K562 (cell line): ENCODE measurements around the gene HOXA11. TPM values are rescaled to one million over a fixed set of nuclear protein-coding genes. Genes with fewer than 3 reads are reported as not detected.

Experiments used
- ATAC-seq: fragments of 200-7000 bp; cut with Tn5 transposase; 3 replicates; pipeline ENCODE4 v1.9.1; 2020; ENCODE audit warnings: moderate library complexity
- BruUV-seq: library from RNA; stranded (reverse); fragments of 400-500 nt; replicated peaks from 2 replicates; lab custom pipeline; 2021; lab: Mats Ljungman, UMichigan
- CTCF ChIA-PET: fragments of 300-600 bp; formaldehyde crosslinking; extraction: SDS; loops from one replicate; lab custom pipeline; 2021; ENCODE audit warnings: low intra/inter-chr PET ratio; lab: Yijun Ruan, JAX
- POLR2A ChIA-PET: fragments of 300-600, 350-650 bp; sonication (Branson Sonifier 250); formaldehyde crosslinking; extraction: SDS; loops from one replicate; lab custom pipeline; 2021; ENCODE audit warnings: antibody characterized with exemption, inconsistent platforms; lab: Yijun Ruan, JAX
- DNase-seq, 4 experiments: peaks; one replicate each; pipeline versions ENCODE4 v3.0.0 to v3.0.0-alpha.2; 2011 to 2018; ENCODE audit warnings: low spot score in 3 of 4, mixed read lengths in 3 of 4; ENCODE audit errors: extremely low read depth in 1 of 4
- FAIRE-seq: peaks from 2 replicates; lab custom pipeline; 2011; peaks lifted over from hg19 to GRCh38; lab: Jason Lieb, UNC
- H2AFZ ChIP-seq: 2 replicates; pipeline ENCODE4 v1.6.0; 2011; ENCODE audit warnings: low read depth, low read length, control low read depth, inconsistent platforms
- H3K27ac ChIP-seq: fragments of 200-600 bp; 3 replicates; pipeline ENCODE4 v1.8.0; 2011; ENCODE audit warnings: low read depth, mild to moderate bottlenecking, control low read depth, inconsistent platforms, low read length, moderate library complexity, mixed read lengths; ENCODE audit errors: extremely low read depth
- H3K27me3 ChIP-seq, 2 experiments: fragments of 300-600 bp in 1 of 2; 2 replicates in 1 of 2; 3 replicates in 1 of 2; pipeline versions ENCODE4 v1.6.0 to v1.8.0; 2011; ENCODE audit warnings: inconsistent platforms in 2 of 2, low read length in 2 of 2, mild to moderate bottlenecking in 1 of 2, mixed read lengths in 1 of 2, moderate library complexity in 1 of 2; ENCODE audit not compliant: control insufficient read depth in 2 of 2, insufficient read depth in 2 of 2
- H3K36me3 ChIP-seq: fragments of 300-600 bp; 3 replicates; pipeline ENCODE4 v1.8.0; 2011; ENCODE audit warnings: mild to moderate bottlenecking, low read length, inconsistent platforms; ENCODE audit not compliant: control insufficient read depth, insufficient read depth
- H3K4me1 ChIP-seq, 2 experiments: fragments of 200-600 bp in 1 of 2; replicated peaks in 1 of 2; 2 replicates in 1 of 2; 3 replicates in 1 of 2; pipeline versions ENCODE4 v1.5.1 to v1.8.0; 2011; ENCODE audit warnings: inconsistent platforms in 2 of 2, low read length in 2 of 2, mild to moderate bottlenecking in 1 of 2, mixed read lengths in 1 of 2, moderate library complexity in 1 of 2; ENCODE audit not compliant: control insufficient read depth in 2 of 2, insufficient read depth in 2 of 2
- H3K4me2 ChIP-seq: 2 replicates; pipeline ENCODE4 v1.6.1; 2011; ENCODE audit warnings: low read length, control low read depth, inconsistent platforms, mixed read lengths; ENCODE audit not compliant: insufficient read depth
- H3K4me3 ChIP-seq: fragments of 200-600 bp; sonication (generic), shearing (Covaris generic); 2 replicates; pipeline ENCODE4 v1.5.1; 2016; ENCODE audit warnings: control low read depth, inconsistent platforms
- H3K79me2 ChIP-seq: fragments of 200-600 bp; 3 replicates; pipeline ENCODE4 v1.8.0; 2011; ENCODE audit warnings: low read length, inconsistent platforms; ENCODE audit not compliant: control insufficient read depth, insufficient read depth
- H3K9ac ChIP-seq, 2 experiments: 2 replicates each; pipeline versions ENCODE4 v1.6.0 to v1.6.1; 2011; ENCODE audit warnings: low read depth in 2 of 2, low read length in 2 of 2, control low read depth in 1 of 2, inconsistent platforms in 1 of 2, mild to moderate bottlenecking in 1 of 2, mixed read lengths in 1 of 2; ENCODE audit not compliant: insufficient read depth in 1 of 2
- H3K9me1 ChIP-seq: one replicate; pipeline ENCODE4 v1.6.0; 2011; ENCODE audit warnings: inconsistent platforms, mild to moderate bottlenecking, low read length, moderate library complexity; ENCODE audit not compliant: control insufficient read depth, insufficient read depth
- H3K9me3 ChIP-seq: replicated peaks from 2 replicates; pipeline ENCODE4 v1.5.1; 2011; ENCODE audit warnings: low read depth, low read length, inconsistent platforms; ENCODE audit not compliant: control insufficient read depth, insufficient read depth
- H4K20me1 ChIP-seq: replicated peaks from 2 replicates; pipeline ENCODE4 v1.6.1; 2011; ENCODE audit warnings: low read length, inconsistent platforms, mixed read lengths; ENCODE audit not compliant: control insufficient read depth, insufficient read depth
- YBX1 ChIP-seq: fragments of 450-650 bp; IDR thresholded peaks from 2 replicates; pipeline ENCODE4 v1.7.1; 2016; ENCODE audit warnings: mild to moderate bottlenecking
- ZNF445 ChIP-seq: fragments of 250-450 bp; sonication (Bioruptor Pico); IDR thresholded peaks from 2 replicates; pipeline ENCODE4 v1.4.0; 2020; ENCODE audit warnings: low read depth, mild to moderate bottlenecking, moderate library complexity
- WGBS: fragments of 100-300 bp; shearing (Covaris generic); methylation state at CpG from one replicate; pipeline ENCODE4 v1.1.6; 2016; ENCODE audit warnings: low coverage, mixed read lengths; ENCODE audit not compliant: insufficient coverage; ENCODE audit errors: missing lambda C conversion rate; 5-methylcytosine and 5-hydroxymethylcytosine counted together
- in situ Hi-C: fragments of 300-500 bp; cut with MboI; formaldehyde crosslinking; loops from 4 replicates; pipeline ENCODE4 v1.15.0; 2018; ENCODE audit warnings: inconsistent platforms, mixed read lengths
- intact Hi-C: fragments of 100-400 bp; cut with micrococcal nuclease; formaldehyde crosslinking; loops from 2 replicates; pipeline ENCODE4 v1.14.2; 2022
- polyA plus RNA-seq, 8 experiments: library from polyadenylated mRNA; depleted of rRNA in 4 of 8; stranded (reverse) in 5 of 8; unstranded in 3 of 8; fragments of >200 nt; fragmentation: Nextera tagmentation in 2 of 8; fragmentation: Illumina TruSeq in 1 of 8; extraction: Ambion mirVana in 2 of 8; extraction: Trizol in 1 of 8; gene quantifications; 2 replicates each; pipeline versions ENCODE4 v1.2.1 to v1.2.3, GENCODE V29; 2011 to 2014; ENCODE audit warnings: inconsistent platforms in 1 of 8, missing spikeins in 1 of 8
- total RNA-seq, 7 experiments: library from RNA; depleted of rRNA in 6 of 7; stranded (reverse); fragments of >200 nt in 6 of 7; fragmentation: Illumina TruSeq in 2 of 7; extraction: Trizol in 2 of 7; gene quantifications; 2 replicates each; pipeline versions ENCODE4 v1.2.1 to v1.2.3, GENCODE V29; 2011 to 2021; ENCODE audit warnings: low replicate concordance in 1 of 7
- TF ChIP-seq, protein P1 (sequence below): fragments of 250-450 bp; sonication (Bioruptor Pico); IDR thresholded peaks from 2 replicates; pipeline ENCODE4 v1.5.0; 2022; ENCODE audit warnings: mild to moderate bottlenecking
- TF ChIP-seq, protein P2 (sequence below): fragments of 450-650 bp; IDR thresholded peaks from 2 replicates; pipeline ENCODE4 v1.6.1; 2016; ENCODE audit warnings: low read depth
- TF ChIP-seq, protein P3 (sequence below): fragments of 250-450 bp; sonication (Bioruptor Pico); IDR thresholded peaks from 2 replicates; pipeline ENCODE4 v1.9.0; 2021; ENCODE audit warnings: mild to moderate bottlenecking, inconsistent platforms

Gene HOXA11
- total and polyA plus RNA-seq, 9 of the 15 experiments (the other 6 are each of a cell fraction or from before 2014, with no cell fraction given) = not detected

GRCh38 chr7:27182861-27183681 lies 2.0 kb downstream of the HOXA11 start:
- H3K27me3 ChIP-seq = peaks cover 44 to 72% of the 10 kb centered on the region in 2 experiments
- CTCF ChIA-PET = no interaction called here
- H3K4me1 ChIP-seq = peaks cover 0 to 28% of the 10 kb centered on the region in 2 experiments; a peak in 2 of 5 replicates
- H3K79me2 ChIP-seq = no peaks in the 10 kb centered on the region
- POLR2A ChIA-PET = no interaction called here
- no peaks in the 10 kb centered on the region for H3K9me1 ChIP-seq
- ATAC-seq = no peak
- no peak overlapping the region for H3K4me2 ChIP-seq
- H3K4me3 ChIP-seq = no peak overlapping the region
- in situ Hi-C loops = no loop called here
- no peaks in the 10 kb centered on the region; the same call in 1 of the 2 replicates for H3K9me3 ChIP-seq
- no peak overlapping the region for H3K27ac ChIP-seq
- H4K20me1 ChIP-seq = no peaks in the 10 kb centered on the region
- no peak overlapping the region for H2AFZ ChIP-seq
- FAIRE-seq = no peak
- BruUV-seq = no TSS peak
- intact Hi-C loops = no loop called here
- WGBS = 21% methylated on average over 32 of the region's 39 CpGs
- no peak overlapping the region for H3K9ac ChIP-seq
- DNase-seq = no peak
- no peaks in the 10 kb centered on the region for H3K36me3 ChIP-seq
- no peak for TF ChIP-seq YBX1
- TF ChIP-seq, protein P1, sequence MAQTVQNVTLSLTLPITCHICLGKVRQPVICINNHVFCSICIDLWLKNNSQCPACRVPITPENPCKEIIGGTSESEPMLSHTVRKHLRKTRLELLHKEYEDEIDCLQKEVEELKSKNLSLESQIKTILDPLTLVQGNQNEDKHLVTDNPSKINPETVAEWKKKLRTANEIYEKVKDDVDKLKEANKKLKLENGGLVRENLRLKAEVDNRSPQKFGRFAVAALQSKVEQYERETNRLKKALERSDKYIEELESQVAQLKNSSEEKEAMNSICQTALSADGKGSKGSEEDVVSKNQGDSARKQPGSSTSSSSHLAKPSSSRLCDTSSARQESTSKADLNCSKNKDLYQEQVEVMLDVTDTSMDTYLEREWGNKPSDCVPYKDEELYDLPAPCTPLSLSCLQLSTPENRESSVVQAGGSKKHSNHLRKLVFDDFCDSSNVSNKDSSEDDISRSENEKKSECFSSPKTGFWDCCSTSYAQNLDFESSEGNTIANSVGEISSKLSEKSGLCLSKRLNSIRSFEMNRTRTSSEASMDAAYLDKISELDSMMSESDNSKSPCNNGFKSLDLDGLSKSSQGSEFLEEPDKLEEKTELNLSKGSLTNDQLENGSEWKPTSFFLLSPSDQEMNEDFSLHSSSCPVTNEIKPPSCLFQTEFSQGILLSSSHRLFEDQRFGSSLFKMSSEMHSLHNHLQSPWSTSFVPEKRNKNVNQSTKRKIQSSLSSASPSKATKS (CRISPR knock-in tag) = no peak
- TF ChIP-seq, protein P2, sequence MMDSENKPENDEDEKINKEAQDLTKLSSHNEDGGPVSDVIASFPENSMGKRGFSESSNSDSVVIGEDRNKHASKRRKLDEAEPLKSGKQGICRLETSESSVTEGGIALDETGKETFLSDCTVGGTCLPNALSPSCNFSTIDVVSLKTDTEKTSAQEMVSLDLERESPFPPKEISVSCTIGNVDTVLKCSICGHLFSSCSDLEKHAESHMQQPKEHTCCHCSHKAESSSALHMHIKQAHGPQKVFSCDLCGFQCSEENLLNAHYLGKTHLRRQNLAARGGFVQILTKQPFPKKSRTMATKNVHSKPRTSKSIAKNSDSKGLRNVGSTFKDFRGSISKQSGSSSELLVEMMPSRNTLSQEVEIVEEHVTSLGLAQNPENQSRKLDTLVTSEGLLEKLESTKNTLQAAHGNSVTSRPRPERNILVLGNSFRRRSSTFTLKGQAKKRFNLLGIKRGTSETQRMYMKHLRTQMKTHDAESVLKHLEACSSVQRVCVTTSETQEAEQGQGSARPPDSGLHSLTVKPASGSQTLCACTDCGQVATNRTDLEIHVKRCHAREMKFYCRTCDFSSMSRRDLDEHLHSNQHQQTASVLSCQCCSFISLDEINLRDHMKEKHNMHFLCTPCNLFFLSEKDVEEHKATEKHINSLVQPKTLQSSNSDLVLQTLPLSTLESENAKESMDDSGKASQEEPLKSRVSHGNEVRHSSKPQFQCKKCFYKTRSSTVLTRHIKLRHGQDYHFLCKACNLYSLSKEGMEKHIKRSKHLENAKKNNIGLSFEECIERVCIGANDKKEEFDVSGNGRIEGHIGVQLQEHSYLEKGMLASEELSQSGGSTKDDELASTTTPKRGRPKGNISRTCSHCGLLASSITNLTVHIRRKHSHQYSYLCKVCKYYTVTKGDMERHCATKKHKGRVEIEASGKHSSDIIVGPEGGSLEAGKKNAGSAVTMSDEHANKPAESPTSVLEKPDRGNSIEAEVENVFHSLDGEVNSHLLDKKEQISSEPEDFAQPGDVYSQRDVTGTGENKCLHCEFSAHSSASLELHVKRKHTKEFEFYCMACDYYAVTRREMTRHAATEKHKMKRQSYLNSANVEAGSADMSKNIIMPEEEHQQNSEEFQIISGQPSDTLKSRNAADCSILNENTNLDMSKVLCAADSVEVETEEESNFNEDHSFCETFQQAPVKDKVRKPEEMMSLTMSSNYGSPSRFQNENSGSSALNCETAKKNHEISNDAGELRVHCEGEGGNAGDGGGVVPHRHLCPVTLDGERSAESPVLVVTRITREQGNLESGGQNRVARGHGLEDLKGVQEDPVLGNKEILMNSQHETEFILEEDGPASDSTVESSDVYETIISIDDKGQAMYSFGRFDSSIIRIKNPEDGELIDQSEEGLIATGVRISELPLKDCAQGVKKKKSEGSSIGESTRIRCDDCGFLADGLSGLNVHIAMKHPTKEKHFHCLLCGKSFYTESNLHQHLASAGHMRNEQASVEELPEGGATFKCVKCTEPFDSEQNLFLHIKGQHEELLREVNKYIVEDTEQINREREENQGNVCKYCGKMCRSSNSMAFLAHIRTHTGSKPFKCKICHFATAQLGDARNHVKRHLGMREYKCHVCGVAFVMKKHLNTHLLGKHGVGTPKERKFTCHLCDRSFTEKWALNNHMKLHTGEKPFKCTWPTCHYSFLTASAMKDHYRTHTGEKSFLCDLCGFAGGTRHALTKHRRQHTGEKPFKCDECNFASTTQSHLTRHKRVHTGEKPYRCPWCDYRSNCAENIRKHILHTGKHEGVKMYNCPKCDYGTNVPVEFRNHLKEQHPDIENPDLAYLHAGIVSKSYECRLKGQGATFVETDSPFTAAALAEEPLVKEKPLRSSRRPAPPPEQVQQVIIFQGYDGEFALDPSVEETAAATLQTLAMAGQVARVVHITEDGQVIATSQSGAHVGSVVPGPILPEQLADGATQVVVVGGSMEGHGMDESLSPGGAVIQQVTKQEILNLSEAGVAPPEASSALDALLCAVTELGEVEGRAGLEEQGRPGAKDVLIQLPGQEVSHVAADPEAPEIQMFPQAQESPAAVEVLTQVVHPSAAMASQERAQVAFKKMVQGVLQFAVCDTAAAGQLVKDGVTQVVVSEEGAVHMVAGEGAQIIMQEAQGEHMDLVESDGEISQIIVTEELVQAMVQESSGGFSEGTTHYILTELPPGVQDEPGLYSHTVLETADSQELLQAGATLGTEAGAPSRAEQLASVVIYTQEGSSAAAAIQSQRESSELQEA = no peak
- TF ChIP-seq, protein P3, sequence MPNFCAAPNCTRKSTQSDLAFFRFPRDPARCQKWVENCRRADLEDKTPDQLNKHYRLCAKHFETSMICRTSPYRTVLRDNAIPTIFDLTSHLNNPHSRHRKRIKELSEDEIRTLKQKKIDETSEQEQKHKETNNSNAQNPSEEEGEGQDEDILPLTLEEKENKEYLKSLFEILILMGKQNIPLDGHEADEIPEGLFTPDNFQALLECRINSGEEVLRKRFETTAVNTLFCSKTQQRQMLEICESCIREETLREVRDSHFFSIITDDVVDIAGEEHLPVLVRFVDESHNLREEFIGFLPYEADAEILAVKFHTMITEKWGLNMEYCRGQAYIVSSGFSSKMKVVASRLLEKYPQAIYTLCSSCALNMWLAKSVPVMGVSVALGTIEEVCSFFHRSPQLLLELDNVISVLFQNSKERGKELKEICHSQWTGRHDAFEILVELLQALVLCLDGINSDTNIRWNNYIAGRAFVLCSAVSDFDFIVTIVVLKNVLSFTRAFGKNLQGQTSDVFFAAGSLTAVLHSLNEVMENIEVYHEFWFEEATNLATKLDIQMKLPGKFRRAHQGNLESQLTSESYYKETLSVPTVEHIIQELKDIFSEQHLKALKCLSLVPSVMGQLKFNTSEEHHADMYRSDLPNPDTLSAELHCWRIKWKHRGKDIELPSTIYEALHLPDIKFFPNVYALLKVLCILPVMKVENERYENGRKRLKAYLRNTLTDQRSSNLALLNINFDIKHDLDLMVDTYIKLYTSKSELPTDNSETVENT (CRISPR knock-in tag) = no peak
- no peak for TF ChIP-seq ZNF445
